Measurements from ENCODE around the gene FXYD7.
"Not testable (repeated sequence)": the region's sequence is repeated elsewhere in the genome, so short reads cannot be mapped to it uniquely, and the experiment has no call there.

The FXYD7 gene, protein sequence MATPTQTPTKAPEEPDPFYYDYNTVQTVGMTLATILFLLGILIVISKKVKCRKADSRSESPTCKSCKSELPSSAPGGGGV

DNA sequence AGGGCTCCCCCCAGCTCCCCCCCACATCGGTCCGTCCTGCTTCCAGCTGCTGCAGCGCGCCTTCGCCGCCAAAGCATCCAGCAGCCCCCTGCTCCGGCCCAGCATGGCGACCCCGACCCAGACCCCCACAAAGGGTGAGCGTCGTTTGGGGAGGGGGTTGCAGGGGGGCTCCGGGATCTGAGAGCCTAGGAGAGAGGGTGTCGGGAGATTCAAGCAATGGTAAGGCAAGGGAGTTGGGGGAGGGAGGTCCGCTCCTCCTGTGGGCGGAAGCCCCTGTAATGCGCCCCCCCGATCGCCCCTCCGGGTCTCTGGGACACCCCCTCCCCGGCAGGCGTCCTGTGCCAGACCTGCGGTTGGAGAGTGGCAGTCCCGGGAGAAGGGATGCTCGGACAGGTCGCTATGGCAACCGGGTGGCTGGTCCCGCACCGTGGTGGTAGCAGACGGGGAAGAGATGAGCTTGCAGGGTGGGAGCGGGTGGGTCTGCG is at the start of gene FXYD7:
TSS of gene FXYD7 (plus strand) at position 25 of the 485 bp plus-strand sequence. CDS start at position 104, 79 bp downstream.
- no peak for DNase-seq

DNA sequence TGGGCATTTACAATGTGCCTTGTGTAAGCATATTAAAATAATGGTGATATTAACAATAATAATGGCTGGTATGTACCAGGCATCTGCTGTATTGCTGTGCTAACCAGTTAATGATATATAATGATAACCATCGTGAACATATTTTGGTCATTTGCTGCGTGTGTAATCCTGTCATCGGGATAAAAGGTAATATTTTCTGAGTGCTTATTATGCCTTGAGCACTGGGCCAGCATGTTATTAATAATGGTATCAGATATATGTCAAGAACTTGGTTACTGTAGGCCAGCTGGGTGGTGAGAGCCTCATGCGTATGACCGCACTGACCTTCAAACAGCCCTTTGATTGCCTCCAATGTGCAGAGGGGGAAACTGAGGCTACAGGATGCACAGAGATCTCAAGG is 49.6 kb upstream of the FXYD7 start:
- no peak for DNase-seq

DNA sequence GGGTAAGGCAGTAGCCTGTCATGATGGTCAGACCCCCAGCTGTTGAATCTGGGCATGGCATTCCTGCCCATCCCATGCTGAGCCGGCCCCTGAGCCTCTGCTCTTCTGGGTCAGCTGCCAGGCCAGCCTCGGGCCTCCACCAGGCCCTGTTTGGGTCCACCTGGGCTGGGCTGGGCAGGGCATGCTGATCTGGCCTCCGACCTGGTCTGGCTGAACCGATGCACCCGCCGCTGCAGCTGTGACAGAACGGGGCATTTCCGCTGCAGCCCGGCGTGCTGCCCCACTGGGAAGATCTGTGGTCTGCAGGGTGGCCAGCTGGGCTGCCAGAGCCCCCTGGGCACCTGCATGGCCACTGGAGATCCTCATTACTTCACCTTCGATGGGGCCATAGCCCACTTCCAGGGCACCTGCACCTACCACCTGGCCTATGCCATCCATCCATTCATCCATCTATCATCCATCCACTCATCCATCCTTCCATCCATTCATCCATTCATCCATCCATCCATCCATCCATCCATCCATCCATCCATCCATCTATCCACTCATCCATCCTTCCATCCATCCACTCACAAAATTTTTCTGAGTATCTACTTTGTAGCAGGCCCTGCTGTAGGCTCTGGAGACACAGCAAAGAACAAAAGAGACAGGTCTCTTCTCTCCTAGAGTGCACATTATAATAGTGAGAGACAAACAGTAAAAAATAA is 49.0 kb upstream of the FXYD7 start:
- no peak for DNase-seq

DNA sequence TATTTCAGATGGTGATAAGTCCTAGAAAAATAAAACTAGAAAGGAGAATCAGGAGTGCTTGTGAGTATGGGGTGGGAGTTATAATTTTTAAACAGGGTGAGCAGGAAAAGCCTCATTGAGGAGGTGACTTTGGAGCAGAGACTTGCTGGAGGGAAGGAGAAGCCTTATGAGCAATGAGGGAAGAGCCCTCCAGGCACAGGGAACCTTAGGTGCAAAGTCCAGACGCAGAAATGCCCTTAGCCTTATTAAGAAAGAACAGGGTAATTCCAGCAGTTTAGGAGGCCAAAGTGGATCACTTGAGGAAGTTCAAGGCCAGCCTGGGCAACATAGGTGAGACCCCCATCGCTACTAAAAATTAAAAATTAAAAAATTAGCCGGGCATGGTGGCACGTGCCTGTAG is 48.4 kb upstream of the FXYD7 start:
- no peak for DNase-seq

DNA sequence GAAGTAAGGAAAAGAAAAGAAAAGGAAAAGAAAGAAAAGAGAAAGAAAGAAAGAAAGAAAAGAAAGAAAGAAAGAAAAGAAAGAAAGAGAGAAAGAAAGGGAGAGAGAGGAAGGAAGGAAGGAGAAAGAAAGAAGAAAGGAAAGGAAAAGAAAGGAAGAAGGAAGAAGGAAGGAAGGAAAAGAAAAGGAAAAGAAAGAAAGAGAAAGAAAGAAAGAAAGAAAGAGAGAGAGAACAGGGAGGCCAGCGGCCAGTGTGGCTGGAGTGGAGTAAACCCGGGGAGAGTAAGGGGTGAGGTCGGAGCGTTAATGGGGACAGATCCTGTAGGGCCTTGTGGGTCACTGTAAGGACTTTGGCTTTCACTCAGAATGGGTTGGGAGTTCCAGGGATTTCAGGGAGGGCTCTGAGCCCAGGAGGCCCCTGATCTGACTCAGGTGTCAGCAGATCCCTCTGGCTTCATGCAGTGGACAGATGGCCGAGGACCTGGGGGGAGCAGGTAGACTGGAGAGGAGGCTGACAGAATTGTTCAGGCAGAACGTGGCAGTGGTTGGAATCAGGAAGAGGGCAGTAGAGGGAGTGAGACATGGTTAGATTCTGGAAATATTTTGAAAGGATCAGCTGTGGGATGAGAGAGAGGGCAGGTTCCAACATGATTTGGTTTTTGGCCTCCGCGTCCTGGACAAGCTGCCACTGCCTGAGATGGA is 47.2 kb upstream of the FXYD7 start:
- DNase-seq = no peak

DNA sequence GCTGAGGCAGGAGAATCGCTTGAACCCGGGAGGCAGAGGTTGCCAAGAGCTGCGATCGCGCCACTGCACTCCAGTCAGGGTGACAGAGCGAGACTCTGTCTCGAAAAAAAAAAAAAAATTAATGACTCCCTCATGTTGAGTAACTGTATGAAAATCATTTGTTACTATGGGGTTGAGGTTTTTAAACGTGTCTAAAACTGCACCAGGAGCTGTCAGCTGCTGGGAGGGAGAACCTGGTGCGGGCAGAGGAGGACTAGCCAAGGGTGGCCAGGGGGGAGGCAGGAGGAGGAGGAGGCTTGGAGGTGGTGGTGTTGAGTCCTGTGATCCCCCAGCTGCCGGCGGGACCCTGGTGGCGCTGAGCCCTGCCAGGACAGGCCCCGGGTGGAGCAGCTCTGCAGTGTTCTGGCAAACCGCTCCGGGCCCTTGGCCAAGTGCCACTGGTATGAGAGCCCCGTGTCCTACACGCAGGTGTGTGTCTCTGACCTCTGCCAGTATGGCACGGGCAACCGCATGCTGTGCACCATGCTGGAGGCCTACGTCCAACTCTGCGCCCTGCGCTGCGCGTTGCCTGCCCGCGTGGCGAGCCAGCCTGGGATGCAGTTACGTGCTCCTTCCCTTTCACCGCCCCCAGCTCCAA is 44.5 kb upstream of the FXYD7 start:
- no peak for DNase-seq

DNA sequence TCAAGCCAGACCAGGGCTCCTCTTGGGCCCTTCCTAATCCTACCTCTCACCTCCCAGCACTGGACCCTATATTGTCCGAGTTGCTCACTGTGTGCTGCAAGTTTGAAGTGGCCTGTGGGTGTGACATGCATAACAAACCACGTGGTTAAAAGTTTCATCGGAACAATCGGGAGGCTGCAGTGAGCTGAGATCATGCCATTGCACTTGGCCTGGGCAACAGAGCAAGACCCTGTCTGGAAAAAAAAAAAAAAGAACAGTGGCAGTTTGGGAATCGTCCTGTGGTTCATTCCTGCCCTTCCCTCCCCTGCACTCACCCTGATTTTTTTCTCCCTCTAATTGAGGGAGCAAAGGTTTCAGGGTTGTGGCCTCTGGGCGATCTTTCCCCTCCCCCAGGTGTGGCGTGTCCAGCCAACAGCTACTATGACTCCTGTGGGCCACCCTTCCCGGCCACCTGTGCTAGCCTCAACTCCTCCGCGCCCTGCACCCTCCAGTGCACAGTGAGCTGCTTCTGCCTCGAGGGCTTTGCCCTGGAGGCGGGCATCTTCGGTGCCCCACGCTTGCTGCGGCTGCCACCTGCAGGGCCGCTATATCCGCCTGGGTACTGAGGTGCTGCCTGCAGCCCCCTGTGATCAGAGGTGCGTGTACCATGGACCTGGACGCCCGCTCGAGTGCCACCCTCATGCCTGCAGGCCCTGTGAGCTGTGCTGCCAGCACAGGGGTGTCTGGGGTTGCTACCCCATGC is 43.7 kb upstream of the FXYD7 start:
- no peak for DNase-seq

DNA sequence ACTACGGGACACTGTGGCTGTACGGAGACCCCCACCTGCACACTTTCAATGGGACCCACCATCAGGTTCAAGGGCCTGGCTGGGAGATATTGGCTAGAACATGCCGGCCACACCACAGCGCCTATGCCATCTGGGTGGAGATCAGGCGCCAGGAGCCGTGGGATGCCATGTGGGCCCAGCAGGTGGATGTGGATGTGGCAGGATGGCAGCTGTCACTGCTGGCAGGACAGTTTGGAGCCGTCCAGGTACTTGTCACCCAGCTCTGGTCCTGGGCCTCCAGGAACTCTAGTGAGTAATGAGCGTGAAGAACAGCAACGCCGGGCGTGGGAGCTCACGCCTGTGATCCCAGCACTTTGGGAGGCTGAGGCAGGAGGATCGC is 43.2 kb upstream of the FXYD7 start:
- DNase-seq = no peak

DNA sequence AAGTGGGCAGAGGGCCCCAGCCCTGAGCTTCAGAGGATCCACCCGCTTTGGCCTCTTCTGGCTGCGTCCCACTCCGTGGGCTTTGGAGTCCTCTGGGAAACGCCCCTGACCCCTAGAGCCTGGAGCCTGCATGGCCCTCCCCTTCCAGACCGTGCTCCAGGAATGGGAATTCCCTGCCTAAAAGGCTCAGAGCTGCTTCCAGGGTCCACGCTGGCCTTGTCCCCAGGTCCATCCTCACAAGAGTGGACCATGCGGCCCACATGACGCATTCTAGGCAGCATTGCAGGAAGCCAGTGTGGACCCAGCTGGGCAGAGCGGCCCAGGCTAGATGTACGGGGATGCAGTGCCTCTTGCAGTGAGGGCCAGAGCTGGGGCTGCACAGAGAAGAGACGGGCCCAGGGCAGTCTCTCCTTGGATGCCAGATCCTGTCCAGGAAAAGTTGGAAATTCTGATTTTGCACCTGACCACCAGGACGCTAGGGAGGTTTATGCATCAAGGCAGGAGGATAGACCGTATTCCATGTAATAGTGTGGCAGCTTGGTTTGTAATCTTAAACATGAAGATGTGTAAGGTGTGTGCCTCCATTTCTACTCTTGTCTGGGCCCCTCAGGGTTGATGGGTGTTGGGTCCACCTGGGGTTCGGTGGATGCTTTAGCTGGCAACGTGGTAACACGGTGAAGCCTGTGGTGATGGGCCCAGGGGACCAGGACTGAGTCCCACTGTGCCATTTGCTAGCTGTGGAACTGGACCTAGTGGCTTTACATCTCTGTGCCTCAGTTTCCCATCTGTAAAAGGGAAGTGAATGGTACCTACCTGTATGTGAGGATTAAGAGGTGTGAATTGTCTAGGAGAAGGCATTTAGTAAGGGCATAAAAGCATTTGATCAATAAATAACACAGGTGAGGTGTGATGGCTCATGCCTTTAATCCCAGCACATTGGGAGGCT is 42.2 kb upstream of the FXYD7 start:
- no peak for DNase-seq

DNA sequence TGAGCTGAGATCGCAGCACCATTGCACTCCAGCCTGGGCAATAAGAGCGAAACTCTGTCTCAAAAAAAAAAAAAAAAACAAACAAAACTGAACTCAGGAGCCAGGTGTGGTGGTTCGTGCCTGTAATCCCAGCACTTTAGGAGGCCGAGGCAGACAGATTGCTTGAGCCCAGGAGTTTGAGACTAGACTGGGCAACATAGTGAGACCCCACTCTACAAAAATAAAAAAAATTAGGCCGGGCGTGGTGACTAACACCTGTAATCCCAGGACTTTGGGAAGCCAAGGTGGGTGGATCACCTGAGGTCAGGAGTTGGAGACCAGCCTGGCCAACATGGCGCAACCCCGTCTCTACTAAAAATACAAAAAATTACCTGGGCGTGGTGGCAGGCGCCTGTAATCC is 41.1 kb upstream of the FXYD7 start:
- not testable (repeated sequence) for DNase-seq

DNA sequence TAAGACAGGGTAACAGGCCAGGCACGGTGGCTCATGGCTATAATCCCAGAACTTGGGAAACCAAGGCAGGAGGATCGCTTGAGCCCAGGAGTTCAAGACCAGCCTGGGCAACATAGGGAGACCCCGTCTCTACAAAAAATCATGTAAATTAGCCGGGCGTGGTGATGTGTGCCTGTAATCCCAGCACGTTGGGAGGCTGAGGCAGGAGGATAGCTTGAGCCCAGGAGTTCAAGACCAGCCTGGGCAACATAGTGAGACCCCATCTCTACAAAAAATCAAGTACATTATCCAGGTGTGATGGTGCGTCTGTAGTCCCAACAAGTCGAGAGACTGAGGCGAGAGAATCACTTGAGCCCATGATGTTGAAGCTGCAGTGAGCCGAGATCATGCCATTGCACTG is 39.4 kb upstream of the FXYD7 start:
- DNase-seq = not testable (repeated sequence)

DNA sequence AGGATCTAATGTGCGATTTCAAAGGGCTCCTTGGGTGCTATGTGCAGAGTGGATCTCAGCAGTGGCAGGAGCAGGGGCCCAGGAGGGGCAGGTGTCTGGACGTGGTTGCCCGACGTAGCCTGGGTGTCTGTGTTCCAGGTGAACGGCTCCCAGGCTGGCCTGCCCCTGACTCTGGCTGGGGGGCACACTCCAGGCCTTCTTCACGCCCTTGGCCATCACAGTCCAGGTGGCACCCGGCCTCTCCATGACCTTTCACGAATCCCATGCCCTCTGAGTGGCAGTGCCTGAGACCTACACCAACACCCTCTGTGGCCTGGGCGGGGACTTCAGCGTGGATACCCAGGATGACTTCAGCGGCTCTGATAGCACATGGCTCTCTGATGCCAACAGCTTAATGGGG is 38.7 kb upstream of the FXYD7 start:
- no peak for DNase-seq

DNA sequence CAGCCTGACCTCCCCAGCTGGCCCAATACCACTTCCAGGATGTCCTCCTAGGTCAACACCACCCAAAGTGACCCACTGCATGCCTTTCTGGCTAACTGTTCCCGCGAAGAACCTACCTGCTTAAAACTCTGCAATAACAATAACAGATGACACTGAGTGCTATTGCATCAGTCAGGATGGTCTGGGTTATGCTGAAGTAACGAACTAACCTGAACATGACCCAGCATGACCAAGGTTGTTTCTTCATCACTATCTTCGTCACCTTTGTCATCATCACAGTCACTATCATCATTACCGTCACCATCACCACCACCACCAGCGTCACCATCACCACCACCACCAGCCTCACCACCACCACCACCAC is 38.0 kb upstream of the FXYD7 start:
- no peak for DNase-seq

DNA sequence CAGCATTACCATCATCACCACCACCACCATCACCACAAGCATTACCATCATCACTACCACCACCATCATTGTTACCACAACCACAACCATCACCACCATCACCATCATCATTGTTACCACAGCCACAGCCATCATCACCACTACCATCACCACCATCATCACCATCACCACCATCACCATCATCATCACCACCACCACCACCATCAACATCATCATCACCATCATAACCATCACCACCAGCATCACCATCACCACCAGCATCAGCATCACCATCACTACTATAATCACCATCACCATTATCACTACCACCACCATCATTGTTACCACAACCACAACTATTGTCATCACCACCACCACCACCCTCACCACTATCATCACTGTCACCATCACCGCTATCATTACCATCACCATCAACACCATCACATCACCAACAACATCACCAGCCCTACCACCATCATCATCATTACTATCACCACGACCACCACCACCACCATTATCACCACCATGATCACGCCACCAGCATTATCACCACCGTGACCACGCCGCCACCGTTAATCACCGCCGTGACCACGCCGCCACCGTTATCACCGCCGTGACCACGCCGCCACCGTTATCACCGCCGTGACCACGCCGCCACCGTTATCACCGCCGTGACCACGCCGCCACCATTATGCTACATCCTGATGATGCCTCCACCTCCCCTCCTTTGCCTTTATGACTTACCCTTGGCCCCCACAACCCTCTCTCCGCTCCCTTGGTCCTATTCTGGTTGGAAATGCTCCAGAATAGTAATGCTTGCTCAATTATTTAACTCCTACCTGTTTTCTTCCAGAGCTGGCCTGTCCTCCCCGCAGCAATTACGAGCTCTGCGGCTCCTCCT is 37.4 kb upstream of the FXYD7 start:
- no peak for DNase-seq

DNA sequence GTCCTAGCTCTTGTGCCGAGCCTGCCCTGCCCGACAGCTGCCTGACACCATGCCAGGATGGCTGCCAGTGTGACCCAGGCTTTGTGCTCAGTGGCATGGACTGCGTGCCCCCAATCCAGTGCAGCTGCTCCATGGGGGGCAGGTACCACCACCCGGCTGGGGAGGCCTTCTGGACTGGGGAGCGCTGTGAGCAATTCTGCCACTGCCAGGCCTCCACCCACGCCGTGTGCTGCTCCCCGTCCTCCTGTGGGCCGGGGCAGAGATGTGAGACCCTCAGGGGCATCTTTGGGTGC is 36.8 kb upstream of the FXYD7 start:
- DNase-seq = no peak

DNA sequence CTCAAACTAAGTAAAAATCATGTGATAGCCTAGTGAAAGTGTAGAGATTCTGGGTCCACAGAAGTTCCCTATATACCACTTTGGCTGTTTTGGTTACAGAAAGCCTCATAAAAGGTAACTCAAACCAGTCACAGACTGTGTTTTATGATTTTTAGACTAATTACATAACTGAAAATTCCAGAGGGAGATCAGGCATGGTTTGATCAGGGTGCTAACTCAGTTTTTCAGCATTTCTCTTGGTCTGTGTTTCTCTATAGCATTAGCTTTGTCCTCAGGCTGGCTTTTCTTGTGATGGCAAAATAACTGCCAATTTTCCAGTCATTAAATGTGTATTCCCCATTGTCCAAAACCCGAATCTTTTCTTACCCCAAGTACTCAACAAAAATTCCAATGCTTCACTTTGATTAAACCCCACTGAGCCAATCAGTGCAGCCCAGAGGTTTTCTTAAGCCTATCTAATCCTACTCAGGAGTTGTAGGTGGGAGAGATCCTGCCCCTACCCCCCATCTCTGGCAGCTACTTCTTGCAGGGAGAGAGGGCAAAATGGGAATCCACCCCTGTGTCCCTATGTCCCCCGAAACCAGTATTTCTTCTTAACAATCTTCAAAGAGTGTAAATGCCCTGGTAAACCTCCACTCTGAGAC is 36.0 kb upstream of the FXYD7 start:
- DNase-seq = no peak

DNA sequence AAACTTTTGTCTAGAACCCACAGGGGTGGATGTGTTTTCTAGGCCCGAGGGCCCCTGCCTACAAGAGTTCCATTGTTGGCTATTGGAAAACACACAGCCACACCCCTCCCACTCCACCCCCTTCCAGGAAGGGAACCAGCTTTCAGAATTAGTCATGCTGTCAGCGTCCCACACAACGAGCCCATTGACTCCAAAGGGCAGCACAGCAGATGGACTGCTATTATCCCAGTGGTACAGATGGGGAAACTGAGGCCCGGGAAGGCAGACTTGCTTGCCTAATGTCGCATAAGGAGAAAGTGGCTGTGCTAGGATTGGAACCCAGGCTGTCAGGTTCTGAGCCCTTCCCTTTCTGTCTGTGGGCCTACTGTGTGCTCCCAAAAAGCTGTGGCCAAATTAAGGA is 35.5 kb upstream of the FXYD7 start:
- DNase-seq = no peak

DNA sequence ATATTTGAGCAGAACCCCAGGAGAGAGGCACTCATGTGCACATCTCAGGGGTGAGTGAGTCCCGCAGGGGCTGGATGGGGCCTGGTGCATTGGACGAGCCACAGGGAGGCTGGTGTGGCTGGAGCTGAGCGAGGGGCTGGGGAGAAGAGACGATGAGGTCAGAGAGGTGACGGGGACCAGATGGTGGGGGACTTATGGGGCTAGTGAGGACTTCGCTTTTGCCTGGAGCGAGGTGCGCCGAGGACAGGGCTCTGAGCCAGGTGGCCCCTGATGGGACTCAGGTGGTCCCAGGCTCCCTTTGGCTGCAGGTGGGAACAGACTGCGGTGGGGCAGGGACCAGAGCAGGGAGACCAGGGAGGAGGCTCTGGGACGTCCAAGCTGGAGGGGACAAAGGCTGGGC is 34.3 kb upstream of the FXYD7 start:
- no peak for DNase-seq

DNA sequence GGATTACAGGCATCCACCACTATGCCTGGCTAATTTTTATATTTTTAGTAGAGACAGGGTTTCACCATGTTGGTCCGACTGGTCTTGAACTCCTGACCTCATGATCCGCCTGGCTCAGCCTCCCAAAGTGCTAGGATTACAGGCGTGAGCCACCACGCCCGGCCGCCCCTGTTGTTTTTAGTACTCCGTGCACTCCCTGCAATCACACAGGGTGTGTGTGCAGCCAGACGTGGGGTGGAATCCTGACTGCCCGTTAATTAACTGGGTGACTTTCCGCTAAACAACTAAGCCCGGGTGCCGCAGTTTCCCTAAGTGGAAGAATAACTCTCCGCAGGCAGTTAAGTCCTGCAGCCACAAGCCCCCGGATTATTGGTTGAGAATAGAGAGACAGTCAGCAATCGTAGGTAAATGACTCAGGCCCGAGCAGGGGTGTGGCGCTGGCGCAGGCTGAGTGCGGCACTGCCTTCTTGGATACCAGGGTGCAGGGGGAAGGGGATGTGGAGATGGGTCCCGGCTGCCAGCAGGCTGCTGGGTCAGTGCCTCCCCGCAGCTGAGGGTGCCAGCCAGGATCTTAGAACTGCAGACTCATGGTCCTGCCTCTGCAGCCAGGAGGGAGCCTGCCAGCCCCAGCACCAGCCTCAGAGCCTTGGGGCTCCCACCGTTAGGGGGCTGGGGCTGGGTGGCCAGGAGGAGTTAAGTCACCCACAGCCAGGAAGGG is 33.5 kb upstream of the FXYD7 start:
- DNase-seq = no peak

DNA sequence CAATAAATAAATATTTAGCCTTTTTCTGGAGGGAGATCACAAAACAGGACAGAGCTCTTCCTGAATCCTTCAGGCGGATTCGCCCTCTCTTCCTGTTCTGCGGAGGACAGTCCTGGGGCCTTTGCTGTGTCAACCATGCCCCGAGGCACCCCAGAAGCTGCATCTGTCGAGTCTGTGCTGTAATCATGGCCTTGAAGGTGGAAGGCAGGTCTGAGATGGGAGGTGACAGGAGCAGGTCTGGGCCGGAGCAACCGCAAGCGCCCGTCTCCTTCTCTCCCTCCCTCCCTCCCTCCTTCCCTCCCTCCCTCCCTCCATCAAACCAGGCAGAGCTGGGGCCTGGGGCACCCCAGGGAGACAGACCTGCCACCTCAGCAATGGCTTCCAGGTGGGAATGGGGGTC is 32.1 kb upstream of the FXYD7 start:
- no peak for DNase-seq
